HUES48 (cell line): ENCODE measurements around the gene SRMS.

Experiments used
- H3K27ac ChIP-seq: one replicate; pipeline ENCODE4 v1.7.0; 2013; ENCODE audit warnings: low read depth, low read length, inconsistent platforms
- H3K27me3 ChIP-seq: 2 replicates; pipeline ENCODE4 v1.6.1; 2013; ENCODE audit warnings: mild to moderate bottlenecking, low read length; ENCODE audit not compliant: control insufficient read depth, insufficient read depth
- H3K36me3 ChIP-seq: 2 replicates; pipeline ENCODE4 v1.6.1; 2013; ENCODE audit warnings: low read length; ENCODE audit not compliant: control insufficient read depth, insufficient read depth
- H3K4me1 ChIP-seq: 2 replicates; pipeline ENCODE4 v1.6.1; 2013; ENCODE audit warnings: mild to moderate bottlenecking, low read length; ENCODE audit not compliant: control insufficient read depth, insufficient read depth
- H3K4me3 ChIP-seq: 2 replicates; pipeline ENCODE4 v1.5.1; 2013; ENCODE audit warnings: mild to moderate bottlenecking, low read depth, low read length
- H3K9ac ChIP-seq: 2 replicates; pipeline ENCODE4 v1.6.1; 2013; ENCODE audit warnings: mild to moderate bottlenecking, low read depth, low read length, moderate library complexity
- H3K9me3 ChIP-seq: 2 replicates; pipeline ENCODE4 v1.6.1; 2013; ENCODE audit warnings: low read length; ENCODE audit not compliant: control insufficient read depth, insufficient read depth

The SRMS gene

GRCh38 chr20:63568986-63569949 lies 21.7 kb upstream of the SRMS start:
- no peaks in the 10 kb centered on the region for H3K36me3 ChIP-seq

GRCh38 chr20:63568170-63568981 lies 20.8 kb upstream of the SRMS start:
- Histone ChIP-seq H3K4me3 (no peak overlapping the region), H3K4me1 (no peaks in the 10 kb centered on the region), H3K27me3 (no peaks in the 10 kb centered on the region), H3K27ac (no peak overlapping the region), H3K36me3 (no peaks in the 10 kb centered on the region), H3K9me3 (no peaks in the 10 kb centered on the region), H3K9ac (no peak overlapping the region)

More at GRCh38 chr20:63568986-63569949, 21.7 kb upstream of the SRMS start:
- Histone ChIP-seq H3K4me1 (peaks cover under 1% of the 10 kb centered on the region; the same call in 1 of the 2 replicates), H3K27me3 (no peaks in the 10 kb centered on the region), H3K4me3 (no peak overlapping the region), H3K9me3 (no peaks in the 10 kb centered on the region), H3K9ac (no peak overlapping the region), H3K27ac (no peak overlapping the region)

- H3K4me3 ChIP-seq: no peak overlapping the region
- H3K27ac ChIP-seq: no peak overlapping the region
- no peaks in the 10 kb centered on the region for H3K9me3 ChIP-seq
- no peak overlapping the region for H3K9ac ChIP-seq
- no peaks in the 10 kb centered on the region for H3K4me1 ChIP-seq
- no peaks in the 10 kb centered on the region for H3K27me3 ChIP-seq
- H3K36me3 ChIP-seq: no peaks in the 10 kb centered on the region
These were observed 20.0 kb upstream of the SRMS start for GRCh38 chr20:63567386-63568169.

DNA sequence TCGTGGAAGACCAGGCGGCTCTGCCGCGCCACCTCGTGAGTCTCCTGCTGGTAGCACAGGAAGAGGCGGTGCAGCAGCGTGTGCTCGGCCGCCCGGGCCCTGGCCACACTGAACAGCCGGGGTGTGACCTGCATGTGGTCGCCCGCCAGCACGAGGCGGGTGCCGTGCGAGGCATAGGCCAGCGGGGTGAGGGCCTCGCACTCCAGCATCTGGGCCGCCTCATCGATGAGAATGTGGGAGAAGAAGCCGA lies 19.5 kb upstream of the SRMS start:
- Histone ChIP-seq H3K4me3 (no peak overlapping the region), H3K27ac (no peak overlapping the region), H3K36me3 (no peaks in the 10 kb centered on the region), H3K9ac (no peak overlapping the region), H3K27me3 (no peaks in the 10 kb centered on the region), H3K4me1 (no peaks in the 10 kb centered on the region), H3K9me3 (no peaks in the 10 kb centered on the region)

DNA sequence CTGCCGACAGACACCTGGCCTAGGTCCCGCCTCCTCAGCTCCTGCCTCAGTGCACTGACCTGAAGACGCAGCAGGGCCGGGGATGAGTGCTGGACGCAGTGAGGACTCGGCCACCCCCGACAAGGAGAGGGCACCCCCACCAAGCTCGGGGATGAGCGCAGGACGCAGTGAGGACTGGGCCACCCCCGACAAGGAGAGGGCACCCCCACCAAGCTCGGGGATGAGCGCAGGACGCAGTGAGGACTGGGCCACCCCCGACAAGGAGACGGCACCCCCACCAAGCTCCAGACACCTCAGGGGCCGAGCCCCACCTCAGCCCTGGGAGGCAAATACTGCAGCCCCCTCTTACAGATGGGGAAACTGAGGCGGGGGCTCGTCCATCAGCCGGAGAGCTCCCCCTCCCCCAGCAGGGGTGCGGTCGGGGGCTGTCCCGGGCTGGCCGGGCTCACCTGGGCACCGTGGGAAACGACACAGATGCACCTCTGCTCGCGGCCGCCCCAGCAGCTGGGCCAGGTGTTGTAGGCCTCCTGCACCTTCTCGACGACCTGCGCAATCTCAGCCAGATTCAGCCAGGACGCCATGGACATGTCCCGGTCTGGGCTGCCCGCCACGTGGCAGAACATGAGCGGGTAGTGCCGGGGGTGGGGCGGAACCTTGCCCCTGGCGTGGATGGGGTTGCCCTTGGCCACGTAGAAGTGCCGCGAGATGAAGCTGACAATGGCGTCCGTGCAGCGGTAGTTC lies 19.0 kb upstream of the SRMS start:
- Histone ChIP-seq H3K27me3 (no peaks in the 10 kb centered on the region), H3K36me3 (no peaks in the 10 kb centered on the region; the same call in 1 of the 2 replicates), H3K9ac (no peak overlapping the region), H3K27ac (no peak overlapping the region), H3K4me1 (no peaks in the 10 kb centered on the region), H3K9me3 (no peaks in the 10 kb centered on the region), H3K4me3 (no peak overlapping the region)

- Histone ChIP-seq H3K27ac (no peak overlapping the region), H3K27me3 (no peaks in the 10 kb centered on the region), H3K36me3 (peaks cover 3% of the 10 kb centered on the region), H3K9ac (no peak overlapping the region), H3K9me3 (no peaks in the 10 kb centered on the region), H3K4me1 (no peaks in the 10 kb centered on the region), H3K4me3 (no peak overlapping the region)
These were observed 18.3 kb upstream of the SRMS start for GRCh38 chr20:63565699-63566335.

GRCh38 chr20:63565021-63565698 lies 17.6 kb upstream of the SRMS start:
- Histone ChIP-seq H3K4me1 (no peaks in the 10 kb centered on the region), H3K36me3 (peaks cover 6% of the 10 kb centered on the region), H3K27ac (no peak overlapping the region)

GRCh38 chr20:63564036-63564810 lies 16.7 kb upstream of the SRMS start:
- H3K9ac ChIP-seq: no peak overlapping the region
- H3K27me3 ChIP-seq: no peaks in the 10 kb centered on the region
- H3K4me1 ChIP-seq: no peaks in the 10 kb centered on the region
- H3K4me3 ChIP-seq: no peak overlapping the region
- H3K36me3 ChIP-seq: peaks cover 7% of the 10 kb centered on the region
- H3K27ac ChIP-seq: no peak overlapping the region
- H3K9me3 ChIP-seq: no peaks in the 10 kb centered on the region

More at GRCh38 chr20:63565021-63565698, 17.6 kb upstream of the SRMS start:
- no peak overlapping the region for H3K4me3 ChIP-seq
- no peaks in the 10 kb centered on the region for H3K9me3 ChIP-seq
- no peak overlapping the region for H3K9ac ChIP-seq
- no peaks in the 10 kb centered on the region for H3K27me3 ChIP-seq

GRCh38 chr20:63563225-63563935 lies 15.8 kb upstream of the SRMS start:
- Histone ChIP-seq H3K4me1 (no peaks in the 10 kb centered on the region), H3K9ac (no peak overlapping the region), H3K36me3 (peaks cover 7% of the 10 kb centered on the region), H3K27ac (no peak overlapping the region), H3K4me3 (no peak overlapping the region), H3K9me3 (no peaks in the 10 kb centered on the region), H3K27me3 (no peaks in the 10 kb centered on the region)
